H9 (cell line): ENCODE results near the gene ADAMTS17. TPM values are rescaled to one million over a fixed set of nuclear protein-coding genes. Genes with fewer than 3 reads are reported as not detected.

Experiments used
- DNase-seq: peaks from one replicate; pipeline ENCODE4 v3.0.0-alpha.2; 2017
- H2AFZ ChIP-seq: one replicate; pipeline ENCODE4 v1.6.1; 2013; ENCODE audit warnings: mild to moderate bottlenecking, low read length, control low read depth, moderate library complexity
- H2AK5ac ChIP-seq: 2 replicates; pipeline ENCODE4 v1.6.1; 2013; ENCODE audit warnings: low read length, control low read depth, mixed read lengths; ENCODE audit not compliant: insufficient read length
- H2BK120ac ChIP-seq: one replicate; pipeline ENCODE4 v1.6.1; 2013; ENCODE audit warnings: low read depth, mild to moderate bottlenecking, low read length, control low read depth, inconsistent platforms; ENCODE audit not compliant: poor library complexity, severe bottlenecking
- H2BK12ac ChIP-seq: 2 replicates; pipeline ENCODE4 v1.6.1; 2013; ENCODE audit warnings: low read length, control low read depth, mixed read lengths, low read depth; ENCODE audit not compliant: insufficient read length
- H2BK15ac ChIP-seq: 2 replicates; pipeline ENCODE4 v1.6.1; 2013; ENCODE audit warnings: low read depth, low read length, control low read depth
- H2BK20ac ChIP-seq: one replicate; pipeline ENCODE4 v1.6.1; 2013; ENCODE audit warnings: low read depth, mild to moderate bottlenecking, low read length, control low read depth, inconsistent platforms; ENCODE audit not compliant: poor library complexity, severe bottlenecking
- H2BK5ac ChIP-seq: 2 replicates; pipeline ENCODE4 v1.6.1; 2013; ENCODE audit warnings: low read length, control low read depth, mixed read lengths; ENCODE audit not compliant: insufficient read length
- H3K14ac ChIP-seq: 2 replicates; pipeline ENCODE4 v1.6.1; 2013; ENCODE audit warnings: low read length, control low read depth; ENCODE audit not compliant: insufficient read depth
- H3K18ac ChIP-seq: 2 replicates; pipeline ENCODE4 v1.6.1; 2013; ENCODE audit warnings: low read depth, mild to moderate bottlenecking, mixed read lengths, low read length, control low read depth; ENCODE audit not compliant: insufficient read length
- H3K23ac ChIP-seq: 2 replicates; pipeline ENCODE4 v1.6.1; 2013; ENCODE audit warnings: low read length, control low read depth, mixed read lengths, low read depth; ENCODE audit not compliant: insufficient read length
- H3K23me2 ChIP-seq: 2 replicates; pipeline ENCODE4 v1.6.1; 2013; ENCODE audit warnings: low read depth, mild to moderate bottlenecking, mixed read lengths, low read length, control low read depth; ENCODE audit not compliant: insufficient read length, poor library complexity, severe bottlenecking
- H3K27ac ChIP-seq: 2 replicates; pipeline ENCODE4 v1.5.1; 2013; ENCODE audit warnings: low read length, control low read depth, mixed read lengths, low read depth; ENCODE audit not compliant: insufficient read length
- H3K27me3 ChIP-seq: 2 replicates; pipeline ENCODE4 v1.6.1; 2013; ENCODE audit warnings: low read length, control low read depth, inconsistent platforms; ENCODE audit not compliant: insufficient read depth
- H3K4ac ChIP-seq: 2 replicates; pipeline ENCODE4 v1.6.1; 2013; ENCODE audit warnings: low read depth, mild to moderate bottlenecking, control low read depth, inconsistent platforms, low read length, moderate library complexity
- H3K4me1 ChIP-seq: 2 replicates; pipeline ENCODE4 v1.6.1; 2013; ENCODE audit warnings: low read length, control low read depth, inconsistent platforms; ENCODE audit not compliant: insufficient read depth
- H3K4me2 ChIP-seq: 2 replicates; pipeline ENCODE4 v1.6.1; 2013; ENCODE audit warnings: low read length, control low read depth, mixed read lengths; ENCODE audit not compliant: insufficient read length, insufficient read depth
- H3K56ac ChIP-seq: 2 replicates; pipeline ENCODE4 v1.6.1; 2013; ENCODE audit warnings: low read depth, mild to moderate bottlenecking, mixed read lengths, low read length, control low read depth; ENCODE audit not compliant: insufficient read length
- H3K79me1 ChIP-seq: 2 replicates; pipeline ENCODE4 v1.6.1; 2013; ENCODE audit warnings: low read depth, mild to moderate bottlenecking, moderate library complexity, low read length, control low read depth, inconsistent platforms; ENCODE audit not compliant: insufficient read depth, poor library complexity, severe bottlenecking
- H3K79me2 ChIP-seq: 2 replicates; pipeline ENCODE4 v1.6.1; 2013; ENCODE audit warnings: low read length, control low read depth, inconsistent platforms; ENCODE audit not compliant: insufficient read depth
- H3K9ac ChIP-seq: 2 replicates; pipeline ENCODE4 v1.6.1; 2013; ENCODE audit warnings: low read length, control low read depth, mixed read lengths; ENCODE audit not compliant: insufficient read length; ENCODE audit errors: extremely low read depth
- H3K9me3 ChIP-seq: one replicate; pipeline ENCODE4 v1.6.1; 2013; ENCODE audit warnings: low read depth, low read length, inconsistent platforms; ENCODE audit not compliant: control insufficient read depth
- H3T11ph ChIP-seq: one replicate; pipeline ENCODE4 v1.6.1; 2013; ENCODE audit warnings: mild to moderate bottlenecking, low read length, control low read depth, inconsistent platforms
- H4K20me1 ChIP-seq: one replicate; pipeline ENCODE4 v1.6.1; 2013; ENCODE audit not compliant: control insufficient read depth, insufficient read length, insufficient read depth
- H4K5ac ChIP-seq: 2 replicates; pipeline ENCODE4 v1.6.1; 2013; ENCODE audit warnings: low read depth, mild to moderate bottlenecking, mixed read lengths, low read length, control low read depth; ENCODE audit not compliant: insufficient read length
- H4K8ac ChIP-seq: replicated peaks from 2 replicates; pipeline ENCODE4 v1.6.1; 2013; ENCODE audit warnings: low read length, control low read depth, mixed read lengths, low read depth; ENCODE audit not compliant: insufficient read length
- H4K91ac ChIP-seq: 2 replicates; pipeline ENCODE4 v1.6.1; 2013; ENCODE audit warnings: low read depth, mild to moderate bottlenecking, moderate library complexity, mixed read lengths, low read length, control low read depth; ENCODE audit not compliant: insufficient read length
- H3K27ac Mint-ChIP-seq, 3 experiments: 2 replicates in 2 of 3; 3 replicates in 1 of 3; pipeline ENCODE4 v1.8.0; 2020 to 2021; ENCODE audit warnings: mixed read lengths in 3 of 3, mild to moderate bottlenecking in 1 of 3, moderate library complexity in 1 of 3
- H3K27me3 Mint-ChIP-seq: 2 replicates; pipeline ENCODE4 v1.8.0; 2021; ENCODE audit warnings: low read depth, mild to moderate bottlenecking, moderate library complexity, mixed read lengths
- H3K36me3 Mint-ChIP-seq, 3 experiments: 2 replicates in 2 of 3; 3 replicates in 1 of 3; pipeline ENCODE4 v1.8.0; 2020 to 2021; ENCODE audit warnings: low read depth in 3 of 3, mixed read lengths in 3 of 3; ENCODE audit not compliant: insufficient read depth in 1 of 3
- H3K4me1 Mint-ChIP-seq, 2 experiments: 2 replicates each; pipeline ENCODE4 v1.8.0; 2020; ENCODE audit warnings: mixed read lengths in 2 of 2
- H3K4me3 Mint-ChIP-seq, 2 experiments: 2 replicates in 1 of 2; 3 replicates in 1 of 2; pipeline ENCODE4 v1.8.0; 2020 to 2021; ENCODE audit warnings: mild to moderate bottlenecking in 2 of 2, mixed read lengths in 2 of 2, moderate library complexity in 1 of 2
- H3K9me3 Mint-ChIP-seq, 2 experiments: 2 replicates in 1 of 2; 3 replicates in 1 of 2; pipeline ENCODE4 v1.8.0; 2020; ENCODE audit warnings: mild to moderate bottlenecking in 2 of 2, mixed read lengths in 2 of 2, moderate library complexity in 1 of 2
- whole genome bisulfite sequencing: extraction: QIAGEN DNeasy Blood & Tissue Kit; methylation state at CpG from one replicate; pipeline ENCODE4 v1.1.7; 2013; ENCODE audit warnings: missing lambda C conversion rate, low lambda C conversion rate, mixed read lengths; ENCODE audit not compliant: insufficient read length; ENCODE audit errors: extremely low coverage; 5-methylcytosine and 5-hydroxymethylcytosine counted together
- total RNA-seq: library from RNA; stranded (reverse); gene quantifications from 2 replicates; pipeline ENCODE4 v1.2.1, GENCODE V29; 2021
- TF ChIP-seq, protein P1 (sequence below): fragments of 200-600 bp; sonication (generic); conservative IDR thresholded peaks from 3 replicates; pipeline ENCODE4 v1.8.0; 2021; ENCODE audit warnings: antibody characterized with exemption, mild to moderate bottlenecking

ADAMTS17 gene
- total RNA-seq, 1 experiment from 2014 or later, result 2.9 TPM

DNA sequence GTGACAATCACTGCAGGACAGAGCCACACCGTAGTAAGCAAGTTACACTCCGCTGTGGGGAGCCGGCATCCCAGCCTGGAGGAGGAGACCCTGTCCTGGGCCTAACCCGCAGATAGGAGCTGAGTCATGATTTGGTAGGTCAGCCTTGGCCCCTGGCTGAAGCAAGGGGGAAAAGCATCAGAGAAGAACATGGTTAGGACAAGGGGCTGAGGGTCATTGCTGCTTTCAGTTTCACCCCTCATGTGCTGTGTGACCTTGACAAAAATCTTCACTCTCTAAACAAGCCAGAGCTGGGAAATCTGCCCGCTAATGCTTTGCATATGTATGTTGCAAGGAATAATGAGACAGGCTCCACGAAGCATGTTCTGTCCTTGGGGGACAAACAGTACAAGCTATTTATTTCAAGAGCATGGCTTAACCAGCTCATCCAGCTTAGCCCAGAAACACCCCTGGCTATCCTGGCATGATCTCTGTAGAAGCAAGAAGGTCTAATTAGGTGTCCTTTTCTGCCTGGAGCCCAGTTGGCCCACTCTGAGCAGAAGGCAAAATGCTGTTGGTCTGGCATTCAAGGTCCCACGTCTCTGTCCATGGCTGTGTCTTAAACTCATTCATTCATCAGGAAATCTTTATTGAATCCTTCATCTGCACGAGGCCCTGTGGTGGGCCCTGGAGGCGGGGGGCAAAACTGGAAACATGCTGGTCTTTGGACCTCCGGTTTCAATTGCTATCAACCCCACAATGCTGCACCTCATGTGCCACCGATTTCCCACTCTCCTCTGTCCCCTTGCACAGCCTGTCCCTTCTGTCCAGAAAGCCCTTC lies 387.2 kb downstream of the ADAMTS17 start:
- H4K5ac ChIP-seq, result no peak overlapping the region
- H4K20me1 ChIP-seq, result no peaks in the 10 kb centered on the region
- no peak overlapping the region for H2BK20ac ChIP-seq
- DNase-seq, result no peak
- no peak overlapping the region for H3K23ac ChIP-seq
- no peak overlapping the region for H2BK5ac ChIP-seq
- WGBS, result no CpG with 5 or more reads among the region's 11 CpGs
- TF ChIP-seq, protein P1, sequence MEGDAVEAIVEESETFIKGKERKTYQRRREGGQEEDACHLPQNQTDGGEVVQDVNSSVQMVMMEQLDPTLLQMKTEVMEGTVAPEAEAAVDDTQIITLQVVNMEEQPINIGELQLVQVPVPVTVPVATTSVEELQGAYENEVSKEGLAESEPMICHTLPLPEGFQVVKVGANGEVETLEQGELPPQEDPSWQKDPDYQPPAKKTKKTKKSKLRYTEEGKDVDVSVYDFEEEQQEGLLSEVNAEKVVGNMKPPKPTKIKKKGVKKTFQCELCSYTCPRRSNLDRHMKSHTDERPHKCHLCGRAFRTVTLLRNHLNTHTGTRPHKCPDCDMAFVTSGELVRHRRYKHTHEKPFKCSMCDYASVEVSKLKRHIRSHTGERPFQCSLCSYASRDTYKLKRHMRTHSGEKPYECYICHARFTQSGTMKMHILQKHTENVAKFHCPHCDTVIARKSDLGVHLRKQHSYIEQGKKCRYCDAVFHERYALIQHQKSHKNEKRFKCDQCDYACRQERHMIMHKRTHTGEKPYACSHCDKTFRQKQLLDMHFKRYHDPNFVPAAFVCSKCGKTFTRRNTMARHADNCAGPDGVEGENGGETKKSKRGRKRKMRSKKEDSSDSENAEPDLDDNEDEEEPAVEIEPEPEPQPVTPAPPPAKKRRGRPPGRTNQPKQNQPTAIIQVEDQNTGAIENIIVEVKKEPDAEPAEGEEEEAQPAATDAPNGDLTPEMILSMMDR, result no peak
- H2BK15ac ChIP-seq, result no peak overlapping the region
- H3K27ac ChIP-seq, result no peak overlapping the region
- no peak overlapping the region for H3K14ac ChIP-seq
- Mint-ChIP-seq H3K27me3 (peaks cover 6% of the 10 kb centered on the region), H3K27ac (no peak overlapping the region; a peak in 2 of 7 replicates), H3K36me3 (no peaks in the 10 kb centered on the region; a peak in 1 of 7 replicates), H3K9me3 (peaks cover 0 to 3% of the 10 kb centered on the region in 2 experiments; a peak in 2 of 5 replicates), H3K4me3 (no peak overlapping the region), H3K4me1 (peaks cover 3 to 9% of the 10 kb centered on the region in 2 experiments; a peak in 2 of 4 replicates)
- no peaks in the 10 kb centered on the region for H3K23me2 ChIP-seq
- no peak overlapping the region for H3K56ac ChIP-seq
- H3K79me1 ChIP-seq, result no peaks in the 10 kb centered on the region
- no peak overlapping the region for H3K4me2 ChIP-seq
- no peak overlapping the region for H2BK12ac ChIP-seq
- H3T11ph ChIP-seq, result no peak overlapping the region
- H3K4me1 ChIP-seq, result no peaks in the 10 kb centered on the region; the same call in 1 of the 2 replicates
- no peak overlapping the region for H4K8ac ChIP-seq
- no peak overlapping the region for H3K4ac ChIP-seq
- H3K9ac ChIP-seq, result no peak overlapping the region
- no peaks in the 10 kb centered on the region for H3K79me2 ChIP-seq
- no peak overlapping the region for H4K91ac ChIP-seq
- no peak overlapping the region for H3K18ac ChIP-seq
- no peaks in the 10 kb centered on the region for H3K27me3 ChIP-seq
- no peak overlapping the region for H2BK120ac ChIP-seq
- no peaks in the 10 kb centered on the region for H3K9me3 ChIP-seq
- H2AK5ac ChIP-seq, result no peak overlapping the region
- H2AFZ ChIP-seq, result no peak overlapping the region
